HEK293 (cell line): ENCODE data around the gene CUL1.

ENCODE experiments used
- ZBTB21 ChIP-seq: fragments of 450-650 bp; formaldehyde crosslinking; IDR thresholded peaks from 2 replicates; pipeline ENCODE4 v1.5.1; 2017; ENCODE audit warnings: missing biosample characterization, missing genetic modification characterization
- ZEB2 ChIP-seq: fragments of 450-650 bp; formaldehyde crosslinking; IDR thresholded peaks from 2 replicates; pipeline ENCODE4 v1.5.1; 2016; ENCODE audit warnings: missing biosample characterization, missing genetic modification characterization
- ZNF140 ChIP-seq: fragments of 450-650 bp; formaldehyde crosslinking; IDR thresholded peaks from 2 replicates; pipeline ENCODE4 v1.5.1; 2016; ENCODE audit warnings: missing biosample characterization, missing genetic modification characterization
- ZNF155 ChIP-seq: fragments of 450-650 bp; formaldehyde crosslinking; IDR thresholded peaks from 2 replicates; pipeline ENCODE4 v1.5.1; 2016; ENCODE audit warnings: missing biosample characterization, missing genetic modification characterization
- ZNF280C ChIP-seq: fragments of 450-650 bp; formaldehyde crosslinking; IDR thresholded peaks from 2 replicates; pipeline ENCODE4 v1.5.1; 2016; ENCODE audit warnings: missing biosample characterization, missing genetic modification characterization

- TF ChIP-seq ZNF155, result no peak
- no peak for TF ChIP-seq ZNF140 (tag by site-specific recombination)
- TF ChIP-seq ZEB2, result peak; percentile 67
- no peak for TF ChIP-seq ZNF280C (tag by site-specific recombination)
- peak; percentile 71 for TF ChIP-seq ZBTB21
Observed at GRCh38 chr7:148773334-148773733, 74.6 kb downstream of the CUL1 start.
